Upper lobe of right lung (tissue), 1 donor: ENCODE data around the gene RBM15B. TPM values are rescaled to one million over a fixed set of nuclear protein-coding genes. Genes with fewer than 3 reads are reported as not detected.

ENCODE experiments used
- ATAC-seq: fragments of 200-7000 bp; cut with Tn5 transposase; one replicate; pipeline ENCODE4 v1.9.1; 2020; ENCODE audit warnings: mild to moderate bottlenecking, moderate library complexity
- DNase-seq: peaks from one replicate; pipeline ENCODE4 v3.0.0-alpha.2; 2020
- H3K27ac ChIP-seq: fragments of 200-600 bp; one replicate; pipeline ENCODE4 v1.8.0; 2022
- H3K27me3 ChIP-seq: fragments of 200-600 bp; one replicate; pipeline ENCODE4 v1.8.0; 2022; ENCODE audit warnings: mild to moderate bottlenecking
- H3K36me3 ChIP-seq: fragments of 200-600 bp; one replicate; pipeline ENCODE4 v1.8.0; 2022
- H3K4me1 ChIP-seq: fragments of 200-600 bp; one replicate; pipeline ENCODE4 v1.8.0; 2022
- H3K4me3 ChIP-seq: fragments of 200-600 bp; one replicate; pipeline ENCODE4 v1.8.0; 2022; ENCODE audit warnings: mild to moderate bottlenecking
- H3K9me3 ChIP-seq: fragments of 200-600 bp; one replicate; pipeline ENCODE4 v1.8.0; 2022
- intact Hi-C: fragments of 100-400 bp; cut with DNase I; formaldehyde crosslinking; loops from one replicate; pipeline ENCODE4 v1.11.0; 2022
- total RNA-seq: library from RNA; stranded (reverse); fragmentation: NEBNext Ultra II Directional; extraction: Animal tissue kit (Norgen Biotek cat#: 25700); gene quantifications from one replicate; pipeline ENCODE4 v1.2.1, GENCODE V29; 2021
- TF ChIP-seq, protein P1 (sequence below): fragments of 200-600 bp; IDR thresholded peaks from one replicate; pipeline ENCODE4 v1.8.0; 2022; ENCODE audit warnings: antibody characterized with exemption
- donor health status: DM: no; HTN: yes; CAD: no; lungs with severe emphysema.

The RBM15B gene
- total RNA-seq, 1 donor from 2014 or later = 26.4 TPM

DNA sequence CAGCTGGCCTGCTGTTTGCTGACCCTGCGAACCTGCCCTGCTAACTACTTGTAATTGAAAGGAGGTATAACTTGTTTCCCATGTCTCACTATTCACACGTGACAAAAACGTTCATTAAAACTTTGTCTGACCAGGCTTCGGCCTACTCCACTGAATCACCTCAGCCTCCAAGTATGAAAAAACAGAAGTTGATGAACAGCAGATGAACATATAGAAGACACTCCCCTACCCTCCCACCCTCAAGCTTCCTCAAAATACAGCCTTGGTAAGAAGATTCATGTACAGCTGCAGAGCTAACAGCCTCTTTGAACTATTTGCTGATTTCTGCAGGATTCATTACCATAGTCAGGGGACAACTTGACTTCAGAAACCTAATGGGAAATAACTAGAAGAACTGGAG is 10.7 kb downstream of the RBM15B start:
- Histone ChIP-seq H3K27ac (no peak overlapping the region), H3K4me1 (peaks cover 7% of the 10 kb centered on the region), H3K9me3 (no peaks in the 10 kb centered on the region), H3K4me3 (no peak overlapping the region), H3K36me3 (peaks cover 74% of the 10 kb centered on the region), H3K27me3 (no peaks in the 10 kb centered on the region)
- intact Hi-C loops = no loop called here
- TF ChIP-seq, protein P1, sequence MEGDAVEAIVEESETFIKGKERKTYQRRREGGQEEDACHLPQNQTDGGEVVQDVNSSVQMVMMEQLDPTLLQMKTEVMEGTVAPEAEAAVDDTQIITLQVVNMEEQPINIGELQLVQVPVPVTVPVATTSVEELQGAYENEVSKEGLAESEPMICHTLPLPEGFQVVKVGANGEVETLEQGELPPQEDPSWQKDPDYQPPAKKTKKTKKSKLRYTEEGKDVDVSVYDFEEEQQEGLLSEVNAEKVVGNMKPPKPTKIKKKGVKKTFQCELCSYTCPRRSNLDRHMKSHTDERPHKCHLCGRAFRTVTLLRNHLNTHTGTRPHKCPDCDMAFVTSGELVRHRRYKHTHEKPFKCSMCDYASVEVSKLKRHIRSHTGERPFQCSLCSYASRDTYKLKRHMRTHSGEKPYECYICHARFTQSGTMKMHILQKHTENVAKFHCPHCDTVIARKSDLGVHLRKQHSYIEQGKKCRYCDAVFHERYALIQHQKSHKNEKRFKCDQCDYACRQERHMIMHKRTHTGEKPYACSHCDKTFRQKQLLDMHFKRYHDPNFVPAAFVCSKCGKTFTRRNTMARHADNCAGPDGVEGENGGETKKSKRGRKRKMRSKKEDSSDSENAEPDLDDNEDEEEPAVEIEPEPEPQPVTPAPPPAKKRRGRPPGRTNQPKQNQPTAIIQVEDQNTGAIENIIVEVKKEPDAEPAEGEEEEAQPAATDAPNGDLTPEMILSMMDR = no peak
- peak; percentile 82 for ATAC-seq
- no peak for DNase-seq

DNA sequence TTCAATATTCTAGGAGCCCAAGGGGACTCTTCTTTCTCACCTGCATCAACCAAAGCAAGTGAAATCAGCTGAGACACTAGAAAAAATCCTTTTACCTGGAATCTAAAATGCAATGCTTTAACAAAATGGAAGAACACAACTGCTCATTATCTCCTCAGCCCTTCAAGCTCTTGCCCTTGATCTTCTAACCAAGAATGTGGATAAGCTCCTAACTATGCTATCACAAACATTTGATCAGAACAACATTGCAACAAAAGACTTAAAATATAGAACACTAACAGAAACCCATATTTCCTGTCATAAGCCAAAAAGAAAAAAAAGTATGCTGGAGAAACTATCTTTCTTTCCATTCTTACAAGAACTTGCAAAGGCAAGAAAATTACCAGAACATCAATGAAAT is 12.6 kb downstream of the RBM15B start:
- TF ChIP-seq, protein P1 = no peak
- H3K36me3 ChIP-seq = peaks cover 69% of the 10 kb centered on the region

DNA sequence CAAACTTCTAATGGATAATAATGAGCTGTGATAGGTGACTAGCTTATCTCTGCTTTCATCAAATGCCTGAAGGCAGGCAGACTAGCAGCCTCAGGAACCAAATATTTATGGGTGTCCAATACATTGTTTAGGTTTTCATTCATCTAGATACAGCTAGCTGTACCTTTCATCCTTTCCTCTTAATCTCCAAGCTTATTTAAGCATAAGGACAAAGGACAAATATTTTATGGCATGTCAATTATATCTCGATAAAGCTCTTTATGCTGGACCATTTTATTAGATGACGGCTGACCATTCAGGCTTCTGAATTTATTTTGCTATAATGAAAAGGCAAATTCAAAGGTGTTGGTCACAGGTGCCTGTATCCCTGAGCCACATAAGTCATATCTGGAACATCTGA is 16.9 kb downstream of the RBM15B start:
- Histone ChIP-seq H3K27me3 (no peaks in the 10 kb centered on the region), H3K4me1 (no peaks in the 10 kb centered on the region), H3K27ac (no peak overlapping the region), H3K4me3 (no peak overlapping the region), H3K36me3 (peaks cover 74% of the 10 kb centered on the region), H3K9me3 (no peaks in the 10 kb centered on the region)
- intact Hi-C loops = no loop called here
- ATAC-seq (no peak), DNase-seq (no peak)
- TF ChIP-seq, protein P1 = no peak

More for the DNA sequence above, 12.6 kb downstream of the RBM15B start:
- Histone ChIP-seq H3K9me3 (no peaks in the 10 kb centered on the region), H3K27ac (no peak overlapping the region), H3K4me3 (no peak overlapping the region), H3K4me1 (peaks cover 7% of the 10 kb centered on the region), H3K27me3 (no peaks in the 10 kb centered on the region)
- DNase-seq (no peak), ATAC-seq (no peak)
- intact Hi-C loops = no loop called here

GRCh38 chr3:51408813-51409212 is 17.7 kb downstream of the RBM15B start:
- TF ChIP-seq, protein P1 = no peak
- DNase-seq (no peak), ATAC-seq (peak; percentile 90)
- Histone ChIP-seq H3K27ac (no peak overlapping the region), H3K27me3 (no peaks in the 10 kb centered on the region), H3K4me3 (no peak overlapping the region), H3K4me1 (no peaks in the 10 kb centered on the region), H3K36me3 (peaks cover 80% of the 10 kb centered on the region), H3K9me3 (no peaks in the 10 kb centered on the region)
- intact Hi-C loops = no loop called here

GRCh38 chr3:51422211-51422610 is 31.1 kb downstream of the RBM15B start:
- H3K27me3 ChIP-seq = no peaks in the 10 kb centered on the region
- no peak overlapping the region for H3K27ac ChIP-seq
- ATAC-seq (no peak), DNase-seq (no peak)
- no peaks in the 10 kb centered on the region for H3K4me1 ChIP-seq
- TF ChIP-seq, protein P1 = no peak
- H3K9me3 ChIP-seq = no peaks in the 10 kb centered on the region
- intact Hi-C loops = no loop called here
- H3K4me3 ChIP-seq = no peak overlapping the region
- peaks cover 88% of the 10 kb centered on the region for H3K36me3 ChIP-seq

DNA sequence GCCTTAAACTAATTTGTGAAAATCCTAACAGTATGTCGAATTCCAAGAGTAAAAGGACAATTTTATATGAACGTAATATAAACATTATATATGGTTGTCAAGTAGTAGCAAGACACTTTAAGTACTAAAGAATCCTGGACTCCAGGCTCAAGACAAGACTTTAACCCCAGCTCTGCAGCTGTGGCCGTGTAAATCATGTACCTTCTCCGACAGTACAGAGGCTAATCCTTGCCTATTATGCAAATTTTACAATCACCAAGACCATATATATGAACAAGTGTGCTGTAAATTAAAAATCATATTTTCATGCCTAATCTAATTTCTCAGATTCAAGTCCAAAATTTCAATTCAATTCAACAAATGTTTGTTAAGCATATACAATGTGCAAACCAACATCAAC is 35.8 kb downstream of the RBM15B start:
- Histone ChIP-seq H3K9me3 (no peaks in the 10 kb centered on the region), H3K4me1 (no peaks in the 10 kb centered on the region), H3K27ac (no peak overlapping the region), H3K36me3 (peaks cover 88% of the 10 kb centered on the region), H3K4me3 (no peak overlapping the region), H3K27me3 (no peaks in the 10 kb centered on the region)
- intact Hi-C loops = no loop called here
- ATAC-seq = no peak
- no peak for DNase-seq
- TF ChIP-seq, protein P1 = no peak
